Fibroblast of skin of left quadriceps (primary cell): ENCODE results near the gene TRIM7.
"Not testable (repeated sequence)": the region's sequence is repeated elsewhere in the genome, so short reads cannot be mapped to it uniquely, and the experiment has no call there.

ENCODE experiments used
- DNase-seq, 2 experiments: peaks; one replicate each; pipeline ENCODE4 v3.0.0-alpha.2; 2013; ENCODE audit warnings: low read depth in 2 of 2

TRIM7 gene

GRCh38 chr5:181233088-181233800 lies 28.2 kb upstream of the TRIM7 start:
- DNase-seq, result no peak

GRCh38 chr5:181232593-181232992 lies 27.6 kb upstream of the TRIM7 start:
- DNase-seq, result no peak

GRCh38 chr5:181231432-181231831 lies 26.4 kb upstream of the TRIM7 start:
- DNase-seq, result no peak

GRCh38 chr5:181230551-181230950 lies 25.6 kb upstream of the TRIM7 start:
- DNase-seq, result no peak

- DNase-seq, result no peak
Observed at GRCh38 chr5:181229996-181230395, 25.0 kb upstream of the TRIM7 start.

- no peak for DNase-seq
Observed at GRCh38 chr5:181224390-181225229, 19.6 kb upstream of the TRIM7 start.

GRCh38 chr5:181223729-181224389 lies 18.9 kb upstream of the TRIM7 start:
- no peak for DNase-seq

- DNase-seq, result peak; percentile 97
Observed at GRCh38 chr5:181223058-181223728, 18.2 kb upstream of the TRIM7 start, which contains the start of gene TRIM41. TSS of gene TRIM41 (plus strand) at chr5:181223281. CDS start at chr5:181224000, 719 bp downstream.

- DNase-seq, result peak in 1 of 2 experiments; percentile 41
Observed at GRCh38 chr5:181222630-181223057, 17.6 kb upstream of the TRIM7 start.

GRCh38 chr5:181221792-181222629 lies 17.0 kb upstream of the TRIM7 start:
- peak; percentile 92 for DNase-seq

- no peak for DNase-seq
Observed at GRCh38 chr5:181221105-181221791, 16.3 kb upstream of the TRIM7 start.

- DNase-seq, result no peak
Observed at GRCh38 chr5:181220178-181220515, 15.2 kb upstream of the TRIM7 start.

GRCh38 chr5:181219262-181220177 lies 14.5 kb upstream of the TRIM7 start:
- no peak for DNase-seq

GRCh38 chr5:181218795-181219124 lies 13.8 kb upstream of the TRIM7 start:
- DNase-seq, result no peak

GRCh38 chr5:181217803-181218062 lies 12.7 kb upstream of the TRIM7 start:
- DNase-seq, result no peak

GRCh38 chr5:181217111-181217802 lies 12.3 kb upstream of the TRIM7 start:
- DNase-seq, result no peak

GRCh38 chr5:181215997-181216989 lies 11.3 kb upstream of the TRIM7 start:
- no peak for DNase-seq

GRCh38 chr5:181214249-181214648 lies 9.3 kb upstream of the TRIM7 start:
- DNase-seq, result not testable (repeated sequence)
